GM12872 (cell line): ENCODE data around the gene PARP12.

ENCODE experiments used
- TF ChIP-seq, protein P1 (sequence below): IDR thresholded peaks from 3 replicates; pipeline ENCODE4 v1.5.1; 2011; ENCODE audit warnings: low read depth, mild to moderate bottlenecking, low read length, moderate library complexity; ENCODE audit not compliant: insufficient read depth

PARP12 gene, protein sequence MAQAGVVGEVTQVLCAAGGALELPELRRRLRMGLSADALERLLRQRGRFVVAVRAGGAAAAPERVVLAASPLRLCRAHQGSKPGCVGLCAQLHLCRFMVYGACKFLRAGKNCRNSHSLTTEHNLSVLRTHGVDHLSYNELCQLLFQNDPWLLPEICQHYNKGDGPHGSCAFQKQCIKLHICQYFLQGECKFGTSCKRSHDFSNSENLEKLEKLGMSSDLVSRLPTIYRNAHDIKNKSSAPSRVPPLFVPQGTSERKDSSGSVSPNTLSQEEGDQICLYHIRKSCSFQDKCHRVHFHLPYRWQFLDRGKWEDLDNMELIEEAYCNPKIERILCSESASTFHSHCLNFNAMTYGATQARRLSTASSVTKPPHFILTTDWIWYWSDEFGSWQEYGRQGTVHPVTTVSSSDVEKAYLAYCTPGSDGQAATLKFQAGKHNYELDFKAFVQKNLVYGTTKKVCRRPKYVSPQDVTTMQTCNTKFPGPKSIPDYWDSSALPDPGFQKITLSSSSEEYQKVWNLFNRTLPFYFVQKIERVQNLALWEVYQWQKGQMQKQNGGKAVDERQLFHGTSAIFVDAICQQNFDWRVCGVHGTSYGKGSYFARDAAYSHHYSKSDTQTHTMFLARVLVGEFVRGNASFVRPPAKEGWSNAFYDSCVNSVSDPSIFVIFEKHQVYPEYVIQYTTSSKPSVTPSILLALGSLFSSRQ

DNA sequence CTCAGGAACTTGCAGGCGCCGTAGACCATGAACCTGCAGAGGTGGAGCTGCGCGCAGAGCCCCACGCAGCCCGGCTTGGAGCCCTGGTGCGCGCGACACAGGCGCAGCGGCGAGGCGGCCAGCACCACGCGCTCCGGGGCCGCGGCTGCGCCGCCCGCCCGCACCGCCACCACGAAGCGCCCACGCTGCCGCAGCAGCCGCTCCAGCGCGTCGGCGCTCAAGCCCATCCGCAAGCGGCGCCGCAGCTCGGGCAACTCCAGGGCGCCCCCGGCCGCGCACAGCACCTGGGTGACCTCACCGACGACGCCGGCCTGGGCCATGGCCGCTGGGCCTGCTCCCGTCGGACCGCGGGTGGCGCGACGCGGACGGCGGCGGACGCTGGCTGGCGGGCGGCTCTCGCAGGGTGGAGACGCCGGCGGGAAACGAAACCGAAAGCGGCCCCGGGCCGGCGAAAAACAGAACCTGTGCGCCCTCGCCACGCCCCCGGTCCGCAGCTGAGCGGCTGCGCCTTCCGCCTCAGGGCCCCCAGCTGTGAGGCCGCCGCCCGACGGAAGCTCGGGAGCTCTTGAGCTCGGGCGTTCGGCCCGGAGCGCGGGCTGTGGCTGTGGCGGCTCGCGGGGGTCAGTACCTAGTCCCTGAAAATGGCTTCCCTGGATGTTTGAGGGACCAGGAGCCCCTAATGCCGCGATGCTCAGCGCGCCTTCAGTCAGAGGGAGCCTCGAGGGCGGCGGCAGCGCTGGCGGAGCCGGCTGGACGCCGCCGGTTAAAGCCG, at the start of gene PARP12:
TSS of gene PARP12 (minus strand) at position 424 of the 772 bp plus-strand sequence. CDS start at position 320, 104 bp downstream.
- TF ChIP-seq, protein P1, sequence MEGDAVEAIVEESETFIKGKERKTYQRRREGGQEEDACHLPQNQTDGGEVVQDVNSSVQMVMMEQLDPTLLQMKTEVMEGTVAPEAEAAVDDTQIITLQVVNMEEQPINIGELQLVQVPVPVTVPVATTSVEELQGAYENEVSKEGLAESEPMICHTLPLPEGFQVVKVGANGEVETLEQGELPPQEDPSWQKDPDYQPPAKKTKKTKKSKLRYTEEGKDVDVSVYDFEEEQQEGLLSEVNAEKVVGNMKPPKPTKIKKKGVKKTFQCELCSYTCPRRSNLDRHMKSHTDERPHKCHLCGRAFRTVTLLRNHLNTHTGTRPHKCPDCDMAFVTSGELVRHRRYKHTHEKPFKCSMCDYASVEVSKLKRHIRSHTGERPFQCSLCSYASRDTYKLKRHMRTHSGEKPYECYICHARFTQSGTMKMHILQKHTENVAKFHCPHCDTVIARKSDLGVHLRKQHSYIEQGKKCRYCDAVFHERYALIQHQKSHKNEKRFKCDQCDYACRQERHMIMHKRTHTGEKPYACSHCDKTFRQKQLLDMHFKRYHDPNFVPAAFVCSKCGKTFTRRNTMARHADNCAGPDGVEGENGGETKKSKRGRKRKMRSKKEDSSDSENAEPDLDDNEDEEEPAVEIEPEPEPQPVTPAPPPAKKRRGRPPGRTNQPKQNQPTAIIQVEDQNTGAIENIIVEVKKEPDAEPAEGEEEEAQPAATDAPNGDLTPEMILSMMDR, result no peak

DNA sequence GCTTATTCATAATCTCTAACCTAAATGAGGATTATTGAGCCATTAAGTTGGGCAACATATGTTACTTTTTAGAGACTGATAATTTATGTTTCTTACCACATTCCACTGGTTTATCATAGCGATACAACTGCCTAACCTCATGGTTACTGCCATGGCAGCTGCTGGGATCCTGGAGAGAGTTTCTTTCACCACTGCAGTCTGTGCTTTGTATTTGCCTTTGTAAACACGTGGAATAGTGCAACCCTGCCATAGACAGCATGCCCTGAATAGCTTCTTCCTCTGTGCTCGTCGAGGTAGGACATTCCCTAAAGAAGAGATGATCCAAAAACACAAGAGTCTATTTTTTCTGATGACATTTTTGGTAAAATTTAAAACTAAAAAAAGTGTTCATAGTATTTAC, 33.7 kb upstream of the PARP12 start:
- TF ChIP-seq, protein P1, result no peak

DNA sequence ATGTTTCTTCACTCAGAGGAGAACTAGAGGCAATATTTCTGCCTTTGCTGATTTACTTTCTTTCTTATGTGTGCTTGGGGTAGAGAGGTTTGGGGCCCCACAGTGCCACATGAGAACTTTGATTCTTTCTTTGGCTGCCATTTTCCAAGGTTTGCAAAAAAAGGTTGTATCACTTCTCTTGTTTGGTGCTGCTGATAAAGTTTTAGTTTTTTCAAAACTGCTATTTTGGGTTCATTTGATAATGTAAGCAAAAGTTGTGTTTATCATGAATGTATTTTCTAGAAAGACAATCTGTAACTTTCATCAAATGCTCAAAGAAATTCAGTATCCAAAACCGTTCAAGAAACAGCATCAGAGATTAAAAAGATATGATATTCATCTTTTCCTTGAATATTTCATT, 30.6 kb upstream of the PARP12 start:
- TF ChIP-seq, protein P1, result no peak

DNA sequence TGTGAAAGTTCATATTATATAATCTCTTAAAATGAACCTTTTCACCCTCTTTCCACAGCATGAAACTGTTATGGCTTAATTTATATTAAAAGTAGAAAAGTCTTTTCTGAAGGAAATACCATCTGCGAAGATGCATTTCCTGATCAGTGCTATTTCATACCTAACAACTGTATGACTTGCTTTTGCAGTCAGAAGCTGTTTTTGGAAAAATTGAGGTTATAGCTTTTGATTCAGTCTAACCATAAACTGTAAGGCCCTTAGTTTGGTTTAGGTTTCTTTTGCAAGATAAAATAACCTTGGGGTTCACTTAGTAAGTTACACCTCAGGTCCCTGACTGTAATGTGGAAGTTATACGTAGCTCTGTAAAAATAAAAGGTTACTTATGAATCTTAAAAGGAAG, 22.7 kb upstream of the PARP12 start:
- TF ChIP-seq, protein P1, result no peak

DNA sequence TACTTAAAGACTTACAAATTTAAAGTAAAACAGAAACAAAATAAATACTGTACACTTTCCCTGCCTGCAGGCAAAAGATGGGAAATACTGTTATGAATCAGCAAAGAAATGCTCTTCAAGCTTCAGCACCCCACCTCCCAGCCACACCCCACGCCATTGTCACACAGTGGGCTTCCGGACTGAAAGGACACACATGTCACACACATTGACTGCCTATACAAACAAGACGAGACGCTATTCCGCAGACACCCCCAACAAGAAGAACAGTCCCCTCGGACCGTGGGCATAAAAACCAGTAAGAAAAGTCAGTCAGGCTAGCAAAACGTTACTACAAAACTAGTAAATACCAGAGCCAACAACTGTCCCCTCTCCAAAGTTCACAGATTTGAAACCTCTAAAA, 22.2 kb upstream of the PARP12 start:
- TF ChIP-seq, protein P1, result no peak

DNA sequence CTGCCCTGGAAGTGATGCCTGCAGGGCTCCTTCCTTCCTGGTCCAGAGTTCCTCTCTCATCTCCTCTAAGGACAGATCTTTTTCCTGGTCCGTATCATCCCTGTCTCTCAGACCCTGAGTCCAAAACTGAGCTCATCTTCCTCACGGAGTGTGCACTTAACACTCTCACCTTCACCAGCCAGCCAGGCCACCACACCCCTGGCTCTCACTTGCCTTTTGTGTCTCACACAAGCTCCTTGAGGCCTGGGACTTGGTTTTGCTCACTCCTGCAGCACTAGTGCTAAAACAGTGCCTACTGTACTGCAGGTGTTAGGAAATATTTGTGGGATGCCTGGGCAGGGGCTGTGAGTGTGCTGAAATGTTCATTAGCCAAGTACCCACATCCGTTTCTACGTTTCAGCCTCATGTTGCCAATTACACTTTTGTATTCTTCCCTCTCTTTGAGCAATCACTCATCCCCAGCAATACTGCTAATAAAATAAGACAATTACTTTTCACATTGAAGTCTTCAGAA, 21.4 kb upstream of the PARP12 start:
- TF ChIP-seq, protein P1, result no peak

DNA sequence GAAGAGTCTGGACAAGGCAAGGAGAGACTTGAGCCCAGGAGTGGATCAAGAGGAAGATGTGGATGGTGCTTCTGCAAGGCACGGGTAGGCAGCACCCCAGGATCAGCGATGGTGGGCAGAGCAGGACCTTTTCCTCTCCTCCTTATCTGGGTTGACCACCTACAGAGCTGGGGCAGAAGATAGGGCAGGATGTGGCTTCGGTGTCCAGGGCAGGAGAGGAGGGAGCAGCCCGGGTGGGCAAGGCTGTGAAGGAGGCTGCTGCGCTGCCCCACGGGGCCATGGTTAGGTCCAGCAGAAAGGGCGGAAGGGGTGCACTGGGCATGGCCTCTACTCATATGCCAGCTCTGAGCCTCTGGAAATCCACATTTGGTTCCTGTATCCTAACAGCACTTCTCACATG, 20.0 kb upstream of the PARP12 start:
- TF ChIP-seq, protein P1, result no peak
